ENCODE measurements around the gene TSPYL4. TPM values are rescaled to one million over a fixed set of nuclear protein-coding genes. Genes with fewer than 3 reads are reported as not detected.
A peak's percentile ranks its signal among the peaks of the same experiment; 100 is the strongest.

TSPYL4 gene
- total RNA-seq, 2 experiments from 2014 or later, result 14.8 to 16.2 TPM

DNA sequence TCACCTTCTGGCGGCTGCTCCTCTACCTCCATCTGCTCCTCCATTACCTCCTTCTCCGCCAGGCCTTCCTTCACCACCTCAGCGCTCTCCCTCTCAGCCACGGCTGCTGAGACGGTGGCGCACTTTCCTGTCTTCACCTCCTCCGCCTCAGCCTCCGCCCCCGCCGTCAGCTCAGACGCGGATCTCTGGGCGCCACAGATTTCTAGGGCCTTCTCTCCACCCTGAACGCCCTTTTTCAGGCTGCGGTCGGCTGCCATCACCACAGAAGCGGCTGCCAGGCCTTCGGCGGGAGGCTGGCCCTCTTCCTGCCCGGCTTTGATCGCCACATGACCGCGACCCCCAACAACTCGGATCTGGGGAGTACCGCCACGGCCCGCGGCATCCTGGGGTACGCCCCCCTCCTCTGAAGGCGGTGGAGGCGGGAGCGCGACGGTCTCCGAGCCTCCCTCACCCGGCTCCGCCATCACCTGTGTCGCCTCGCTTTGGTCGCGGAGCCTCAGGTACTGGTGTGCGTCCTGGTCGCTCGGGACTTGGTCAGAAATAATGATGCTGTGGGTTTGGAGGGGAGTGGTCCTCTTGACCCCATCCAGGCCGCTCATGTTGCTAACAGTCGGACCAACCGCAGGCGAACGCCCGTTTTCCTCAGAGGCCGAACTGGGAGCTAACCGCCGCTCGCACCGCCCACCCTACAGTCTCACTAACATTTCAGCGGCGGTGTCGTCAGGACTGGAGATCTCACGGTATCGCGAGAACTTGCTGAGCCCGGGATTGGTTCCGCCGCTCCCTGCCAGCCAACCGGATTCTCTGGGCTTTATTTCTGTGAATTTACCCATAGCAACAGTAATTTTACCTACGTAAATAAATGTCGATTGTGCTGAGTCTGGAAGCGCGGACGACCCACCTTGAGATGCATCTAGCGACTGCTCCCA, 25.6 kb upstream of the TSPYL4 start, which contains the start of gene TSPYL1:
Gene TSPYL1, minus strand, starts transcription at position 699 of the 929 bp plus-strand sequence. Its CDS starts 100 bp downstream, at position 599.
- peaks cover 54% of the 10 kb centered on the region for H3K79me2 ChIP-seq (ENCODE audit: insufficient read depth, low read depth, low read length)
- no TSS peak for BruUV-seq (replicated peaks)

DNA sequence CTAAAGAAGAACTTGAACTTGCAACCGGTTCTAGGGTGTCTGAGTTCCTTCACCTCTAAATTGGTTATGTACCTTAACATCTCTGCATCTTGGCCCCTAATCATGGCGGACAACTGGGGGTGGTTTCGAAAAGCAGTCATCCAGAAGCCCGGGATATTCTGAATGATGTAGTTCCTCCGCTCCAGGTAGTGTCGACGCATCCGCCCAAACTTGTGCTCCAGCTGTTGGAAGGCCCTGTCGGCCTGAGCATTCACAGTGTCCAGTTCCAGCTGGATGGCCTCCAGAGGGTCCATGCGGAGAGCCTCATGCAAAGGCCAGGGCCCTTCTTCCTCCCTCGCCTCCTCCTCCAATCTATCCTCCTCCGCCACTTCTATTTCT, 25.0 kb upstream of the TSPYL4 start:
- Histone ChIP-seq H2AFZ (ENCODE audit: low read length) (no peak overlapping the region; the same call in 1 of the 2 replicates), H3K4me1 (ENCODE audit: insufficient read depth, low read length, poor library complexity, severe bottlenecking) (peaks cover 68% of the 10 kb centered on the region)
- BruUV-seq (replicated peaks), result no TSS peak

More for the DNA sequence above, 25.6 kb upstream of the TSPYL4 start, which contains the start of gene TSPYL1:
- peak within 1 kb of the TSS; percentile 86 for H3K4me3 ChIP-seq (ENCODE audit: low read depth, low read length, poor library complexity, severe bottlenecking)
- intact Hi-C loops (cut with micrococcal nuclease; ENCODE audit: unreplicated experiment), result loop anchor here (2.0 to 10.0 kb wide), 5 partner anchors 25 to 385 kb away; partner anchors contain the start of genes CALHM6, RWDD1, TSPYL4 and ZUP1
- CTCF ChIA-PET (ENCODE audit: unreplicated experiment), result interaction anchor here (0.6 to 1.2 kb wide), 2 partner anchors 289 to 293 kb away, joined by 3 read pairs; no protein-coding TSS in a partner anchor
- peak within 1 kb of the TSS; percentile 78 for H3K27ac ChIP-seq (ENCODE audit: low read depth, low read length, poor library complexity, severe bottlenecking)
- H3K4me2 ChIP-seq (ENCODE audit: low read length), result peak within 1 kb of the TSS; percentile 93
- H4K20me1 ChIP-seq (ENCODE audit: insufficient read depth, low read length), result peaks cover 37% of the 10 kb centered on the region
- peaks cover 41% of the 10 kb centered on the region for H3K36me3 ChIP-seq (ENCODE audit: insufficient read depth, low read length)
- POLR2A ChIA-PET, result interaction anchor here (0.9 to 3.4 kb wide), 9 partner anchors 10 to 293 kb away, joined by 3 to 16 read pairs (median 5); partner anchors contain the start of genes RWDD1 and TSPYL4
- no peaks in the 10 kb centered on the region for H3K9me3 ChIP-seq (ENCODE audit: low read length)
- no peaks in the 10 kb centered on the region for H3K9me2 ChIP-seq (ENCODE audit: insufficient read depth, low read length)
- H3K4me1 ChIP-seq (ENCODE audit: insufficient read depth, low read length, poor library complexity, severe bottlenecking), result peaks cover 68% of the 10 kb centered on the region
- H2AFZ ChIP-seq (ENCODE audit: low read length), result peak within 1 kb of the TSS; percentile 76
- peak; percentile 97 for DNase-seq (ENCODE audit: low spot score)
- TF ChIP-seq, protein P1, sequence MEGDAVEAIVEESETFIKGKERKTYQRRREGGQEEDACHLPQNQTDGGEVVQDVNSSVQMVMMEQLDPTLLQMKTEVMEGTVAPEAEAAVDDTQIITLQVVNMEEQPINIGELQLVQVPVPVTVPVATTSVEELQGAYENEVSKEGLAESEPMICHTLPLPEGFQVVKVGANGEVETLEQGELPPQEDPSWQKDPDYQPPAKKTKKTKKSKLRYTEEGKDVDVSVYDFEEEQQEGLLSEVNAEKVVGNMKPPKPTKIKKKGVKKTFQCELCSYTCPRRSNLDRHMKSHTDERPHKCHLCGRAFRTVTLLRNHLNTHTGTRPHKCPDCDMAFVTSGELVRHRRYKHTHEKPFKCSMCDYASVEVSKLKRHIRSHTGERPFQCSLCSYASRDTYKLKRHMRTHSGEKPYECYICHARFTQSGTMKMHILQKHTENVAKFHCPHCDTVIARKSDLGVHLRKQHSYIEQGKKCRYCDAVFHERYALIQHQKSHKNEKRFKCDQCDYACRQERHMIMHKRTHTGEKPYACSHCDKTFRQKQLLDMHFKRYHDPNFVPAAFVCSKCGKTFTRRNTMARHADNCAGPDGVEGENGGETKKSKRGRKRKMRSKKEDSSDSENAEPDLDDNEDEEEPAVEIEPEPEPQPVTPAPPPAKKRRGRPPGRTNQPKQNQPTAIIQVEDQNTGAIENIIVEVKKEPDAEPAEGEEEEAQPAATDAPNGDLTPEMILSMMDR (conservative IDR thresholded peaks at IDR 0.05; ENCODE audit: low read length), result peak; percentile 43
- TF ChIP-seq EZH2phosphoT487 (IDR thresholded peaks at IDR 0.05; ENCODE audit: borderline replicate concordance, low read depth, low read length), result no peak

More for the DNA sequence above, 25.0 kb upstream of the TSPYL4 start:
- H4K20me1 ChIP-seq (ENCODE audit: insufficient read depth, low read length), result peaks cover 37% of the 10 kb centered on the region
- peak overlapping the region; percentile 86 for H3K4me3 ChIP-seq (ENCODE audit: low read depth, low read length, poor library complexity, severe bottlenecking)
- H3K4me2 ChIP-seq (ENCODE audit: low read length), result peak overlapping the region; percentile 93
- peaks cover 58% of the 10 kb centered on the region for H3K79me2 ChIP-seq (ENCODE audit: insufficient read depth, low read depth, low read length)
- CTCF ChIA-PET (ENCODE audit: unreplicated experiment), result interaction anchor here (1.2 kb wide), 1 partner anchor 293 kb away, joined by 3 read pairs; no protein-coding TSS in a partner anchor
- TF ChIP-seq, protein P1 (conservative IDR thresholded peaks at IDR 0.05; ENCODE audit: low read length), result no peak
- TF ChIP-seq EZH2phosphoT487 (IDR thresholded peaks at IDR 0.05; ENCODE audit: borderline replicate concordance, low read depth, low read length), result no peak
- H3K27ac ChIP-seq (ENCODE audit: low read depth, low read length, poor library complexity, severe bottlenecking), result peak overlapping the region; percentile 78
- DNase-seq (ENCODE audit: low spot score), result no peak
- no peaks in the 10 kb centered on the region for H3K9me3 ChIP-seq (ENCODE audit: low read length)
- POLR2A ChIA-PET, result interaction anchor here (0.9 to 3.4 kb wide), 3 partner anchors 10 to 292 kb away, joined by 4 to 16 read pairs (median 5); partner anchors contain the start of gene RWDD1
- intact Hi-C loops (cut with micrococcal nuclease; ENCODE audit: unreplicated experiment), result loop anchor here (2.0 to 10.0 kb wide), 2 partner anchors 24 to 386 kb away; partner anchors contain the start of genes TSPYL4 and ZUP1
- no peaks in the 10 kb centered on the region for H3K9me2 ChIP-seq (ENCODE audit: insufficient read depth, low read length)
- H3K36me3 ChIP-seq (ENCODE audit: insufficient read depth, low read length), result peaks cover 47% of the 10 kb centered on the region
